GF-D8 (cell line): Measurements from ENCODE around the gene EFHC1.

Experiments
- DNase-seq: peaks from one replicate; lab custom pipeline; 2025; lab: John Stamatoyannopoulos, UW

Gene EFHC1

DNA sequence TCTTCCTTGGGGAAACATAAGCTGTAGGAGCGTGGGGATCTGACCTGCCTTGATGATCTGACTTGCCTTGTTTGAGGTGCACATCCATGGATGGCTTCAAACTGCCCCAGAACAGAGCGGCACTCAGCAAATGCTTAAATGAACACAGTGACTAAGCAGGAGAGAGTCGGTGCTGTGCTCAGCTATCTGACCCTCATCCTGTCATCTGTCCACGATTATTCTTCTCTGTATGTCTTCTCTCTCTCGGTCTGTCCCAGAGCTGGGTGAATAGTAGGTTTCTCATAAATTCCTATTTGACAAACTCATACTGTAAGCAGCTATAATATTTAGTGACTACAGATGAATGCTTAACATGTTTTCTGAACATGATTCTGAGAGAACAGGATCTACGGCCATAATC is 119.5 kb downstream of the EFHC1 start:
- DNase-seq, result no peak

DNA sequence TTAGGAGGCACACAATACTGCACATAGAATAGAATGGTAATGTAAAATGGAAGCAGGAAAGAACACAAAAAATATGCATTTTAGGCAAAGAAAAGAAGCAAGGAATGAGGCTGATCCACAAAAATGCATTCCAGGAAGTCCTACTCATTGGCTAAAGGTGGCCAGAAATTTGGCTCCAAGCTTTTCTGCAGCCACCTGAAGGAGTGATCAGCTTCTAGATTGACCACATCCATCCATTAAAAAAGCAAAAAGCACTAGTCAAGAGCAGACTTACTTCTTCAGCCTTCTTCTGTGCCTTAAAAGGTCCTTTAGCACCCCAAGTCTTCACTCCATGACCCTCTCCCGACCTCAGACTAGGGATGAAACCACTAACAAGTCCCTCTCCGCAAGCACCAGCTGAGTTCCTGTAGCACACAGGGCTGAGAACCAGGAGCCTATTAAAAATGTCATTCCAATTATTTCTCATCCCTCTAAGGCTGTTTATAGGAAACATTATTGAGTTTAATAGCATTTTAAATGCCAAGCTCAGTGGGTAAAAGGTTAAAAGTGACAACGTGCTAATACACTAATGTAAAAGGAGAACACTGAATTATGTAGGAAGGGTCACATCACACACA is 120.3 kb downstream of the EFHC1 start:
- no peak for DNase-seq

DNA sequence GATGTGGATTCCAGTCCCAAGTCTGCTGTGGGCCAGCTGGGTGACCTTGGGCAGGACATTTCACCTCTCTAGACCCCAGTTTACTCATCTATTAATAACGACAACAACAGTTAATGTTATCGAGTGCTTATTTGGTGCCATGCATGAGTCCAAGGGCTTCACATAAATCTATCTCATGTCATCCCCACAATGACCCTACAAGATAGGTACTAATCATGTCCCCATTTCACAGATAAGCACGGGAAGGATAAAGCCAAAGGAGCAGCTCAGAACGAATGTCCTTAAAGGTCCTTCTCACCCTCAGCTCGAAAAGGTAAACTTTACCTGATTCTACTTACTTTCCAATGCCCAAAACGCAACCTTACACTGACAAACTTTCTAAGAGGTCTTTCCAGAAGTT is 121.0 kb downstream of the EFHC1 start:
- no peak for DNase-seq

DNA sequence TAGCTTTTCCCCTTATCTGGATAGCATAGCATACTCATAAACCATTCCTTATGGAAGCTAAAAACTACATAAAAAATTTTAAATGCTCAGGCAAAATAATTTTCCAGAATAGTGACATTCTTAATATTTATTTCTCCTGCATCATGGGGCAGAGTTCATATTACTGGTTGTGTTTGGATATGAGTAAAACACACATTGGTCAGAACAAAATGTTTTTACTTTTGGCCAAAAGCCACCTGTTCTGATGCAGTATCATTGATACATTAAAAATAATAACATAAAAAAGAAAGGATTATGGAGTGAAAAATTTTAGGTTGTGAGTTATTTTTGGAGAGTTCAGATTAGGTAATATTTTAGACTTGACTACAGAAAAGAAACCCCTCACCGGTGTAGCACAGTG is 123.1 kb downstream of the EFHC1 start:
- no peak for DNase-seq

DNA sequence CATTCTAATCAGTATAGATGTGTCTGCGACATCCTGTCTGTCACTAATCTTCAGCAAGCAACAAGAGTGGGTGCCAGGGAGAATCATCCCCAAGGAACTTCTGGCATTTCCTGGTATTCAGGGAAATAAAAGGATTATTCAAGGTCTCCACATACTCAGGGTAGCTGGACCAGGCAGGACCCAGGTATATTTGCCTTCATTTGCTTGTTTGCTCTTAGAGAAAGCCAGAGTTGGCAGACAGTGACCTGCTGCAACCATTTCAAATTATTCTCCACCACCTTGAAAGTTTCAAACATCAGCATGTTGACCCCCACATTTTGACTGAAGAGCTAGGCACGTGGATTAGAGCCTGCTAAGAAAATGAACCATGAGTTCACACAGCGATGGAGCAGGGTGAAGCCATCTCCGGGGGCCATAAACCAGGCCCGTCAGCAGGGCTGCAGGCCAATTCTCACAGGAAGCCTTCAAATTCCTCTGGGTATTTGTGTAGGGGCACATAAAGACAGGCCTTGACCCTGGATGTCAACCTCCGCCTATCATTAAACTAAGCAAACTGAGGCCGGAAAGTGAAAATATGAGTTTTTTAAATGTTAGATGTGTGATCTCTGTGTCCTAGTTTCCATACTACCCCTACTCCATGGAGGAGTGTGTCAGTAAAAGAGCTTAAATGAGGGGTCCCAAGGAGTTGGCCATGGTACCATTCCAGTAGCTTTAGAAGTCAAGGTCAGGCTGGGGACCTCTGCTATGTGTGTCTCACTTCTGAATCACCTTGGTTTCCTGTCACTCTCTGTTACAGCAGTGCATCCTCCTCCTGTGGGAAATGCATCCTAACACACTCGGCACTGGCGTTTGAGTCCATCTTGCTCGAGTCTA is 123.8 kb downstream of the EFHC1 start:
- no peak for DNase-seq

DNA sequence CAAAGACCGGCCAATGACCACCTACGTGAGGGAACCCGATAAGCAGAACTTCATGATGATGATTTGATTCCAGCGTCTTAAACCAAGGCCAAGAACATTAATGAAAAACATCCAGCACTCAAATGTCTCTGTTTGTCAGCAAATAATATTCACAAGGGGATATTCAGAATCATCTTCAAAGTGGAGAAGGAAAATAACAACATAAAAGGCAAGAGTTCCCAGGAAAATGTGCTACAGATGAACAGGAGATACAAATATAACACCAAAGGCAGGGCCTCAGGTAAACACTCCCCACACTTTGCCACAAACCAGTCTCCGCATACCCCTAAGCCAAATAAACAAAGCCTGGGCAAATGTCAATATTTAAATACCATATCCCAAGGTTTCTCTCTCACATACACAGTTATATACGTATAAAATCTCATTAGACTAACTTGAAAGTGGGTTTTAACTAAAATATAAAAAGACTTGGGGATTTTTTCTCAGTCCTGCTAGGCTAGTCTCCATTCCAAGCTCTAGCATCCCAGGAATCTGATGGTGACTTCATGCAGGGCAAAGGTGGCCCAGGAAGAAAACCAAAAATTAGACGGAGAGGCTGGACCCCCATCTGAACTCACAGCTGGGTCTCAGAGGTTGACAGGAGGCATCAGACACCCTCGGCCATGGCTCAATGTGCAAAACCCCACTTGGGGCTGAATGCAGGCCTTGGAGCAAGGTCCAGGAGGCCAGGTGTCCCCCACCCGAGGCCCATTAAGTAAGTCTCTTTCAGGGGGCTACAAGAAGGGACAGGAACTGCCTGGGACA is 124.7 kb downstream of the EFHC1 start:
- no peak for DNase-seq

DNA sequence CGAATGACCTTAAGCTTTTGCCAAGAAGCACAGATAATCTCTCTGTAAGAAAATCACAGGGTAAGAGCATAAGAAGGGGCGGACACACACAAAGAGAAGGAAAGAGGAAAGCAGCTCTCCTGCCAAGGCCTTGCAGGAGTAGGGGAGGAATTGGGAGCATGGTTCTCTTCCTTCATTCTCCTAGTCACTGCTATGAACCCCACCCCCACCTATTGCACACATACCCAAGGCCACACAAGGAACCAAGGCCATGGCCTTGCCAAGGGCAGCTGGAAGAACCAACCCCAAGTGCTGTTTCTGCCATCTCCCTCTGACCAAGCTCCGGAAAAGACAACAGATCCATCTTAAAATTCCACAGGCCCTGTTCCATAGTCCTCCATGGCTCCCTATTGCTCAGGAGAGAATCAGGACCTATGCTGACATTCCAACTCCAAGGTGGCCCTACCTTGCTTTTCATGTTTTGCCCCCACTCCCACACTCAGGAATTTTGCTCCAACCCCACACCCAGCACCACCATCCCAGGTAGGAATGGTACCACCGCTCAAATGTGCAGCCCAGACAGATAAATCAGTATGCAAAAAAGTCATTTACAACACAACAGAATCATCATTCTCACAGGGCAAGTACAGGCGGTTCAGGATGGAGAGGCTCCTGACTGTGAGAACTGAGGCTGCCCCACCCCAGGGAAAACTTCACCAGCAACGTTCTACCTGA is 125.4 kb downstream of the EFHC1 start:
- no peak for DNase-seq

DNA sequence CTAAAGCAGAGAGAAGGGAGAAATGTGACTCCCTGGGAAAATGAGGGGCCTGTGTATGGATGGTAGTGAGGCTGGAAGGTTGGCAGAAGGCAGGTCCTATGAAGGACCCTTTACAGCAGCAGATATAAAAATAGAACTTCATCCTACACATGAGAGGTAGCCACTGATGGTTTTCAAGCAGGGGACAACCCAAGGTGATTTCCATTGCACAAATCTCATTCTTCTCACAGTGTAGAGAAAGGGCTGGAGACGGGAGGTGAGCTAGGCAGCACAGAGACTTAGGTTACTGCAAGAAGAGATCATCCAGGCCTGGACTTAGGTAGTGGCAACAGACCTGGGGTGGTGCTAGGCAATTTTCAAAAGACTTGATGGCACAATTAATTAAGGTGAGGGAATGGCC is 126.0 kb downstream of the EFHC1 start:
- DNase-seq, result no peak

DNA sequence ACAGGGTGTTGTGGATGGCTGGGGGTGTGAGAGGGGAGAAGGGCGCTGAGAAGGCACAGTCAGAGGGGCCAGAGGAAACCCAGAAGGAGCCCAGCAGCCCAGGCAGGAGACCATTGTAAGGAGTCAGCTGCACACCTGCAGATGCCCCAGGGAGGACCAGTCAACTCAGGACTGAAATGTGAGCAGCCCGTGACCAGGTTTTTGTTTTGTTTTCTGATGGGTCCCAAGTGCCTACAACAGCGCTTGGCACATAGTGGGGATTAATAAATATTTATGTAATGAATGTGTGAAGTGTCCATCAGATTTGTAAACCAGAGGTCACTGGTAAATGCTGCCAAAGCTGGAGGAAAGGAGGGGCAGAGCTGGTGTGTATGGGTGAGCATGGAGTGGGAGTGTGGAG is 126.5 kb downstream of the EFHC1 start:
- no peak for DNase-seq

DNA sequence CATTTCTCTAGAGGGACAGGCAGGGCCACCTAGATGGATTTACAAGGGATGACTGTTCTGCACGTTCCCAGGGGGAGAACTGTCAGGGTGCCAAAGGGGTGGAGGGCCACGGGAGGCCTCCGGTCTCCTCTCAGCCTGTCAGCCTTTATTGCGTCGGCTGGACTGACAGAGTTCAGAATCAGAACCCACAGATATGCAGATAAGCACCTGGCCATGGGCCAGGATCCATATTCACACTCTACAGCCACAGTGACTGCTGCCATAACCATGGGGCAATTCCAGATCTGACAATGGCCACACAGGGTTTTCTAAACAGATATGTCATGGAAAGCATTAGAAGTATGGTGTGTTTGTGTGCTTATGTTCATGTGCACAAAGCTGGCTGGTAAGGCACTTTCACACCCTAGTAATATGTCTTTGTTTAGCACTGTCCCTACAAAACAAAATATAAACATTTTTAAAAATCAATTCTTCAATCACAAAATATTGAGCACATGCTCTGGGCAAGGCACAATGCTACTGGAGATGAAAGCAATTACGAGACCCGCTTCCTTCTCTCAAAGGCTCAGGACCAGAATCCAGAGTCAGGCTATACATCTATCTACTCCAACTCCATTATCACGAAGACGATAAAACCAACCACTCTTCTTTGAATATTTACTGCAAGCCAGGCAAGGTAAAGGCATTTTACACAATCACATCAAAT is 127.7 kb downstream of the EFHC1 start:
- no peak for DNase-seq

DNA sequence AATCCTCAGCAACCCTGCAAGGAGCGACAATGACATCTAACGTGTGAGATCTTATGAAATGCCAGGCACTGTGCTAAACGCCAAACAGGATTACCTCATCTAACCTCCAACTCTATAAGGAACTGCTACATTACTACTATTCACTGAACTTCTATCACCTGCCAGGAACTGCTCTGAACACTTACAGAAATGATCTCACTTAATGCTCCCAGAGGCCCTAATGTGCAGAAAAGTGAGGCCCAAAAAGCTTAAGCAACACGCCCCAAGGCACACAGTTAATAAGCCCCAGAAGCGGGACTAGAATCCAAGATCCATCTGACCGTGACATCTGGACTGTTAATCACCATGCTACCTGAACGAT is 128.2 kb downstream of the EFHC1 start:
- DNase-seq, result no peak

DNA sequence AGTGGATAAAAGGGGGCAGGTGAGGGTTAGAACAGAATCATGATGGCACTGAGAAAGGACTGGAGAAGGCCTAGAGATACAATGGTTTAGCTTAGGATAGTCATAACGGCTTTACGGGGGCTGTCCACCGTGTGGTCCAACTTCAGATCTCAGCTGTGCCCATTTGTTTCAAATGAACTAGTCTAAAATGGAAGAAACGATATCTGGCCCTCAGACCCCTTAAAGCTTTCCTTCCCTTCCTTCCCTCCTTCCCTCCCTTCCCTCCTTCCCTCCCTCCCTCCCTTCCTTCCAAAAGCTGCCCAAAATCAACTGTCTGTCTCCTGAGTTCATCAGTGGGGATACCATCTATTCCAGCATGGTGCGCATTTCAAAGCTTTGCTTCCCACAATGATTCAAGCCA is 128.9 kb downstream of the EFHC1 start:
- no peak for DNase-seq

DNA sequence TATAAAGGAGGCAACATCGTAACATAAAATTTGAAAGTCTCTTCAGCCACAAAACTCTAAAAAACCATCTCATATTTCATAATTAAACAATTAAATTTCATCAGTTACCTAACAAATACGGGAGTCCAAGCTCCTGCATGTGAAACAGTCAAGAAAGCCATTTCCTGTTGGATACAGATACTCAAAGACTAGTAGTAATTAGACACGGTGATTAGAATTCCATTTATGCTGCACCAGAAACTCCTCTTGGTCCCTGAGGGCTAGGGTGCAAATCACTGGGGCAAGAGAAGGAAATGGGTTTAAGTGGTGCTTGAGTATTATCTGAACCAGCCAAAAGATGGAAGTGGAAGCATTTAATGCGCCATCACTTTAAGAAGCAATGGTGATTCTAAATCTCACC is 129.3 kb downstream of the EFHC1 start:
- DNase-seq, result no peak

DNA sequence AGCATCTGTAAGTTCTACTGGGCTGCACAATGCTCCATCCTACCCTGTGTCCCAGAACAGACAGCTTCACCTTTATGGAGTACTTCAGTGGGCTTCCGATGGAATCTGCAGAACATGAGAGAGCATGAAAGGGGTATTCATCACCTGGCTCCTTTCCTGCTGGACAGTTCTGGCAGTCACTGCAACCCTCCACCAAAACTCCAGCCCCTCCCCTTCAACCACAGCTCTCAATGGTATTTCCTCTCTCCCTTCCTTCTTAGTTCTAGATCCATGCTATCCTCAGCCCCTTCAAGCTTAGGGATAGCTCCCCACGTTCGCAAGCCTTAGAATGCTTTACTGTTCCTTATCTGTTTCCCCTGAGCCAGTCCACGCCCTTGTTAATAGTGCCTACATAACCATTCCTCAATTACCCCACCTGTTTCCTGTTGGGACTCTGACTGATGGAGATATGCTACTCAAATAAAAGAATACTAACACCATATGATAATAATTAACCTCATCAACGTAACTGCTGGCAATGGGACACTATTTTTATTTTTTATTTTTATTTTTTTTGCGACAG is 130.0 kb downstream of the EFHC1 start:
- DNase-seq, result no peak

DNA sequence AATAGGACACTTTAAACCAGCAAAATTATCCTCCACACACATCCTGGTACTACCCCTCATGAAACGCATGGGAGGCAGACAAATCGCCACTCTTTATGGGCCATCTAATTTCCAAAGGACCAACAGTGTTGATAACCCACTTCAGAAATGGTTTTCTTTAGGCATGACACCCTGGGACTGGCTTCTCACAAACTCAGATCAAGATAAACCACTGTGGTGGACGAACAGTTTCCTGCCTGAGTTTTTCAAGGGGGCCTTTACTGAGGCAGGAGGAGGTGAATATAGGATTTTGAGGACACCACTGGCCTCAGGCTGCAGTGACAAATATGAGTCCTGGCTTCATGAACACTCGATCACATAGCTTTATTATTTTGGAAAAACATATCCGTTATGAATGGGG is 130.7 kb downstream of the EFHC1 start:
- DNase-seq, result no peak

DNA sequence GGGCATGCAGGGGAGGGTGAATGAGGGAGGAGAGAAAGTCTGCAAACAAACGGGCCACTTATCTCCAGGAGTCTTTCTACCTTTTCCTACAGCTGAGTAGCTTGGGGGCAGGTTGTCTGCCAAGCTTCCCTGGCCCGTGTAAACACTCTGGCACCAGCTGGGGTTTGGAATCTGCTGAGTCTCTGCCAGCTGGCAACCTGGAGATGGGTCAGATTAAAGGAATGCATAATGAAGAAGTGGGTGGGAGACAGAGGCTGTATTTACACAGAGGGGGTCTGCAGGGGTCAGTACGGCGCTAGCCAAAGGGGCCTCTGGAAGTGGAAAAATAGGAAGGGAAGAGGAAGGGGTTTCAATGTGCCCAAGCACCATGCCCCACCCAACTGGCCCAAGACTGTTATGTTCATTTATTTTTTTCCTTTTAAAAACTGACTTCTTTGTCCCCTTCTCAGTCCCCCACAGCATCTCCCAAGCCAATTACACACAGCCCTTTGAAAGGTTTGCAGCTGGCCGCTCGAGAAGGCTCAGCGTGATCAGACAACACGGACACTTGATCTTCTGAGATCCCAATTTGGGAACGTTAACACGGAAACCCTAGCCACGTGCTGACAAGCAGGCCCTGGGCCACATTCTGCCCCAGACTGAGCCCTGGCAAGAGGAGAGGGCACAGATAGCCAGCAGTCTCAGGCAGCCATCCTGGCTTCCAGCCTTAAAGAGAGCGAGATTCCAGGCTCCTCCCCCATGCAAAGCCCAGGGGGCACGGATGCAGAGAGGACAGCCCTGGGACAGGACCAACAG is 131.5 kb downstream of the EFHC1 start:
- DNase-seq, result no peak

DNA sequence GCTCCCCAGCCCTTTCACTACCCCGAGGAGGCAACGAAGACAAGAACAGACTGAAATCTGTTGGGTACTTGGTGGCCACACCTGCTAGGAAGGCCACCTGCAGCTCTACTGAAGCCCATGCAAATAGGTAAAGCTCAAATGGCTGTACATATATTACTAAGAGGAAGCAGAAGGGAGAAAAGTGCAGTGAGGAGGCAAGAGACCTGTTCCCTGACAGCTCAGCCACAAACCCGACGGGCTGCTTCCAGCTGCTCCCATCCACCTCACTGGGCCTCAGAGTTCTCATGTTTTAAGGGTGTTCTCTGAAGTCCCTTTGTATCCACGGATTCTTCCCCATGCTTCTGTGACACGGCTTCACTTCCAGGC is 132.1 kb downstream of the EFHC1 start:
- DNase-seq, result no peak

DNA sequence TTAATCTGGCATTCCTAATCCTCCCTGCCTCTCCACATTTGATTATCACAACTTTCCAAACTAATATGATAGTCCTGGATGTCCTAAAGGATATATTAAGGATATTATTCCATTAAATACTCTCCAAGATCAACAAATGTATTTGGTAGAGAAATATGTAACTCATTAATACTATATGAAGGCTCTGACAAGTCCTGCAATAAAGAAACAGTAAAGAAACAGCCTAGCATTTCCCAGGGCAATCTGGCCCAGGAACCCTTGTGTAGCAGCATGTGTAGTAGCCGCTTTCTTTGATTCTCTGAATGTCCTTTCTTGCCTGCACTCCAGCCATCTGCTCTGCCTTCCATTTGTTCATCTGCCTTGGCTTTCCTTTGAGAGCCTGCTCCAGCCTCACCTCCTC is 133.0 kb downstream of the EFHC1 start:
- no peak for DNase-seq

DNA sequence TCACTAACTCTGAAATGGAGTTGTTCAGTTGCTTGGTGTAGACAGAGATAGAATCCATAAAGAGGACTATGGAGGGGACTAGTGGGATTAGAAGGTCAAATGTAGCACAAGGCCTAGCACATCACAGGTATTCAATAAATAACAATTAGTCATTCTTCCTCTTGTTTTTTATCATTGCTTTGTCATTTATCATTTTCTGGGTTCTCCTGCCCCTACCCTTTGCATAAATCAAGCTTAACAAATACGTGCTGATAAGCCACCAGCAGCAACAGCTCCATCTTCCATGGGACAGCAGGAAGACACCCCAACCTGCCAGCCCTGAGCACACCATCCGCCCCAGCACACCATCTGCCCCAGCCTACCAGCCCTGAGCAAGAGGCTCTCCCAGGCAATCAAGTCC is 133.6 kb downstream of the EFHC1 start:
- DNase-seq, result no peak

DNA sequence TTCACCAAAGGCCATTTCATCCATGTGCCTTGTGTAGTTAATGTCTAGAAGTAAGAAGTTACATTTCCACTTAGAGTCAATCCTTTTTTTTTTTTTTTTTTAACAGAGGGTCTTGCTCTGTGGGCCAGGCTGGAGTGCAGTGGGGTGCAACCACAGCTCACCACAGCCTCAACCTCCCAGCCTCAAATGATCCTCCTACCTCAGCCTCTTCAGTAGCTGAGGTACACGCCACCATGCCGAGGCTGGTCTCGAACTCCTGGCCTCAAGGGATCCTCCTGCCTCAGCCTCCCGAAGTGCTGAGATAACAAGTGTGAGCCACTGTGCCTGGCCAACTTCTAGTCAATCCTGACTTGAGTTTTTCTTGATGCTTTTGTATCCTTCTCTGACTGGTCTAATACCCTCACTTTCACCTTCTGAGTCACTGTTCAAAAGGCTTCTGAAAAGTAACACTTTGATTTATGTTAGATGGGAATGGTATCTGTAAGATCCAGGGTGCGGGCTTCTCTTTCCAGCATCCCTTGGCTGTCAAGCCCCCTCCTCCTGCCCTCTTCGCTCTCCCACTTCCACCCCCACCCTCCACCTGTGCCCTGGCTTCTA is 134.6 kb downstream of the EFHC1 start:
- DNase-seq, result no peak
